OCI-LY7 (cell line): ENCODE results near the gene CTR9. TPM values are rescaled to one million over a fixed set of nuclear protein-coding genes. Genes with fewer than 3 reads are reported as not detected.

ENCODE experiments used
- BruUV-seq: library from RNA; stranded (reverse); fragments of 400-500 nt; replicated peaks from 2 replicates; lab custom pipeline; 2021; lab: Mats Ljungman, UMichigan
- CTCF ChIA-PET: fragments of 300-600 bp; sonication (Branson Sonifier 250); formaldehyde crosslinking; loops from one replicate; lab custom pipeline; 2022; ENCODE audit warnings: antibody characterized with exemption; ENCODE audit not compliant: unreplicated experiment; lab: Charles Lee
- POLR2A ChIA-PET: fragments of 300-600 bp; sonication (Branson Sonifier 250); formaldehyde crosslinking; loops from one replicate; lab custom pipeline; 2022; ENCODE audit warnings: antibody characterized with exemption; lab: Charles Lee
- DNase-seq: peaks from one replicate; pipeline ENCODE4 v3.0.0-alpha.2; 2015; ENCODE audit warnings: low spot score
- H2AFZ ChIP-seq: fragments of 200-600 bp; sonication (generic), shearing (Covaris generic); 2 replicates; pipeline ENCODE4 v1.6.1; 2014; ENCODE audit warnings: mild to moderate bottlenecking, antibody characterized with exemption, low read length, moderate library complexity
- H3K27ac ChIP-seq: fragments of 200-600 bp; sonication (generic); 2 replicates; pipeline ENCODE4 v1.5.1; 2014; ENCODE audit warnings: mixed run types, low read depth, mild to moderate bottlenecking, moderate library complexity, low read length, inconsistent platforms; ENCODE audit not compliant: poor library complexity, severe bottlenecking
- H3K36me3 ChIP-seq: fragments of 200-600 bp; sonication (generic); 2 replicates; pipeline ENCODE4 v1.6.1; 2014; ENCODE audit warnings: mild to moderate bottlenecking, antibody characterized with exemption, low read length, moderate library complexity, mixed read lengths; ENCODE audit not compliant: insufficient read depth
- H3K4me1 ChIP-seq: fragments of 200-600 bp; sonication (generic); 2 replicates; pipeline ENCODE4 v1.5.1; 2014; ENCODE audit warnings: mild to moderate bottlenecking, low read length; ENCODE audit not compliant: insufficient read depth, poor library complexity, severe bottlenecking
- H3K4me2 ChIP-seq: fragments of 200-600 bp; sonication (generic); 2 replicates; pipeline ENCODE4 v1.6.1; 2014; ENCODE audit warnings: mild to moderate bottlenecking, low read length
- H3K4me3 ChIP-seq: fragments of 200-600 bp; sonication (generic); 2 replicates; pipeline ENCODE4 v1.5.1; 2014; ENCODE audit warnings: mild to moderate bottlenecking, low read depth, low read length; ENCODE audit not compliant: poor library complexity, severe bottlenecking
- H3K79me2 ChIP-seq: fragments of 200-600 bp; sonication (generic); 2 replicates; pipeline ENCODE4 v1.6.1; 2016; ENCODE audit warnings: low read depth, mild to moderate bottlenecking, low read length, moderate library complexity, mixed read lengths; ENCODE audit not compliant: insufficient read depth
- H3K9me2 ChIP-seq: fragments of 200-600 bp; sonication (generic); 2 replicates; pipeline ENCODE4 v1.6.1; 2016; ENCODE audit warnings: mild to moderate bottlenecking, low read length, mixed read lengths; ENCODE audit not compliant: insufficient read depth
- H3K9me3 ChIP-seq: fragments of 200-600 bp; sonication (generic); 2 replicates; pipeline ENCODE4 v1.6.1; 2014; ENCODE audit warnings: mild to moderate bottlenecking, mixed run types, low read length, mixed read lengths
- H4K20me1 ChIP-seq: fragments of 200-600 bp; sonication (generic); 2 replicates; pipeline ENCODE4 v1.6.1; 2014; ENCODE audit warnings: mild to moderate bottlenecking, antibody characterized with exemption, low read length, moderate library complexity, mixed read lengths; ENCODE audit not compliant: insufficient read depth
- CTCF ChIP-seq: fragments of 200-600 bp; sonication (generic); conservative IDR thresholded peaks from 2 replicates; pipeline ENCODE4 v1.5.1; 2014; ENCODE audit warnings: mild to moderate bottlenecking, antibody characterized with exemption, low read length, moderate library complexity, mixed read lengths
- EZH2phosphoT487 ChIP-seq: fragments of 200-600 bp; sonication (generic); IDR thresholded peaks from 2 replicates; pipeline ENCODE4 v1.6.1; 2018; ENCODE audit warnings: low read depth, borderline replicate concordance, mild to moderate bottlenecking, mixed run types, antibody characterized with exemption, low read length, moderate library complexity, mixed read lengths
- intact Hi-C: fragments of 100-400 bp; cut with micrococcal nuclease; formaldehyde crosslinking; loops from one replicate; pipeline ENCODE4 v1.10.0; 2022; ENCODE audit not compliant: unreplicated experiment
- total RNA-seq, 2 experiments: library from RNA; depleted of rRNA in 1 of 2; stranded (reverse); fragments of >200 nt in 1 of 2; shearing (Covaris generic) in 1 of 2; gene quantifications; 2 replicates each; pipeline ENCODE4 v1.2.3, GENCODE V29; 2014 to 2022

Gene CTR9
- total RNA-seq, 2 experiments from 2014 or later, result 15.3 to 29.5 TPM

DNA sequence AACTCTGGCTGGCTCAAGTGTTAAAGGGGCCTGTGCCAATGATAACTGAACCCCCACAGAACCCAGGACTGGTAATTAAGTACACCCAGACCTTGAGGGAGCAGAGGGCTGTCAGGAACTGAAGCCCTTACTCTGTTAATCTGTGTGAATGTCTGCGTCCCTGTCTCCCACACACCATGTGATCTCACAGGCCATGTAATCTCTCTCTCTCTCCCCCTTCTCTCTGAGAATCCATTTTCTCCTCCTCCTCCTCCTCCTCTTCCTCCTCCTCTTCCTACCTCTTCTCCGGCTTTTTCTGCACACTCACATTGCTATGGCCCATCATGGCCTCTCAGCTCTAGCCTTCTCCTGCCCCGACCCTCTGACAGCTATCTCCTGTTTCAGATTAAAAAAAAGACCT lies 42.9 kb upstream of the CTR9 start:
- no peaks in the 10 kb centered on the region for H3K36me3 ChIP-seq
- no peaks in the 10 kb centered on the region; the same call in 1 of the 2 replicates for H3K79me2 ChIP-seq
- H3K4me3 ChIP-seq, result no peak overlapping the region
- DNase-seq, result no peak
- no peaks in the 10 kb centered on the region for H4K20me1 ChIP-seq
- no peaks in the 10 kb centered on the region for H3K9me3 ChIP-seq
- H3K9me2 ChIP-seq, result no peaks in the 10 kb centered on the region
- TF ChIP-seq EZH2phosphoT487, result no peak
- no peak for TF ChIP-seq CTCF
- CTCF ChIA-PET, result no interaction called here
- H3K4me2 ChIP-seq, result no peak overlapping the region
- intact Hi-C loops, result no loop called here
- H2AFZ ChIP-seq, result no peak overlapping the region
- BruUV-seq, result no TSS peak
- POLR2A ChIA-PET, result interaction anchor here (1.1 to 1.4 kb wide), 2 partner anchors 25 to 29 kb away, joined by 3 read pairs; no protein-coding TSS in a partner anchor
- H3K27ac ChIP-seq, result no peak overlapping the region
- H3K4me1 ChIP-seq, result no peaks in the 10 kb centered on the region

- H3K9me2 ChIP-seq, result no peaks in the 10 kb centered on the region
- POLR2A ChIA-PET, result interaction anchor here (0.5 to 0.7 kb wide), 4 partner anchors 8 to 175 kb away, joined by 3 to 4 read pairs (median 3); no protein-coding TSS in a partner anchor
- H3K4me1 ChIP-seq, result no peaks in the 10 kb centered on the region
- DNase-seq, result no peak
- H3K79me2 ChIP-seq, result no peaks in the 10 kb centered on the region
- no peaks in the 10 kb centered on the region for H3K9me3 ChIP-seq
- no peak overlapping the region for H3K27ac ChIP-seq
- CTCF ChIA-PET, result no interaction called here
- H2AFZ ChIP-seq, result no peak overlapping the region
- TF ChIP-seq CTCF (no peak), EZH2phosphoT487 (no peak)
- intact Hi-C loops, result no loop called here
- H3K4me2 ChIP-seq, result no peak overlapping the region
- H3K4me3 ChIP-seq, result no peak overlapping the region
- H4K20me1 ChIP-seq, result no peaks in the 10 kb centered on the region
- H3K36me3 ChIP-seq, result no peaks in the 10 kb centered on the region
- BruUV-seq, result no TSS peak
These were observed 41.6 kb upstream of the CTR9 start for GRCh38 chr11:10709299-10710086.

DNA sequence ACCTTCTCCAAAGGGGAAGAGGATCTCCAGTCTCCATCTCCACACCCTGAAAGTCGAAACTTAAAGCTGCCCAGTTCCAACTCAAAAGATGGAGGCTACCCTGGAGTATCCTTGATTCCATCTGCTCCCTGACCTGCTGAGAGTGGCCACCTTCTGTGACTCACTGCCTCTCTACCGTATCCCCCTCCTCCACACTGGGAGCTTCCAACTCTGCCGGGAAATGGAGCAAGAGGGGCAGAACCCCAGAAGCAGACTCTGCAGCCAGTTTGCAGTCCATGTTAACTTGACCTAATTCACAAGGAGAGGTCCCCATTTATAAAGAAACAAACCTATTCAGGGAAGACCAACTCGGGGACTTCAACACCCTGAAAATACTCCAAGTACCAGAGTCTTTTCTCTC lies 35.5 kb upstream of the CTR9 start:
- no peak for DNase-seq
- Histone ChIP-seq H3K4me1 (no peaks in the 10 kb centered on the region), H3K27ac (no peak overlapping the region), H3K4me2 (no peak overlapping the region), H3K9me2 (no peaks in the 10 kb centered on the region), H2AFZ (no peak overlapping the region), H3K9me3 (no peaks in the 10 kb centered on the region), H3K36me3 (no peaks in the 10 kb centered on the region), H3K79me2 (no peaks in the 10 kb centered on the region), H4K20me1 (no peaks in the 10 kb centered on the region), H3K4me3 (no peak overlapping the region)
- ChIA-PET POLR2A (no interaction called here), CTCF (no interaction called here)
- no TSS peak for BruUV-seq
- intact Hi-C loops, result no loop called here
- TF ChIP-seq EZH2phosphoT487, result no peak
- no peak for TF ChIP-seq CTCF
